VCaP (cell line): Measurements from ENCODE around the gene FMNL2.

Experiments
- H3K27ac ChIP-seq: fragments of 450-650 bp; 2 replicates; pipeline ENCODE4 v1.5.1; 2017
- TF ChIP-seq, protein P1 (sequence below): fragments of 450-650 bp; conservative IDR thresholded peaks from 2 replicates; pipeline ENCODE4 v1.5.1; 2017; ENCODE audit warnings: mild to moderate bottlenecking, moderate library complexity

Gene FMNL2

DNA sequence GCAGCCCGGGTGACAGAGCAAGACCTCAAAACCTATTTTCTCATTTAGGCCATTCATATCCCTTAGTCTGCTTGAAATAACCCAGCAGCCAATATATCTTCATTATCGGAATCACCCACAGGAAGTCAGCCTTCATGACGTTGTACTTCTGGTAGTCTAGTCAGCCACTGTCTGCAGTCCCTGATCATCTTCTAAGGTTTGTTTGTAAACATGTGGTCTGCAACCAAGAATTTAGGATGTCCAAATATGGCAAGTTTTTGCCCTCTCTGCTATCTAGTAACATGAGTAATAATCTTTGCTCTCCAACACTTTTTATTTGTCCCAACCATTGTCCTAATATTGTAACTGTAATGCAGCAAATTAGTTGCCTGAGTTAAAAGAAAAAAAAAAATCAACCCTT lies 289.8 kb downstream of the FMNL2 start:
- TF ChIP-seq, protein P1, sequence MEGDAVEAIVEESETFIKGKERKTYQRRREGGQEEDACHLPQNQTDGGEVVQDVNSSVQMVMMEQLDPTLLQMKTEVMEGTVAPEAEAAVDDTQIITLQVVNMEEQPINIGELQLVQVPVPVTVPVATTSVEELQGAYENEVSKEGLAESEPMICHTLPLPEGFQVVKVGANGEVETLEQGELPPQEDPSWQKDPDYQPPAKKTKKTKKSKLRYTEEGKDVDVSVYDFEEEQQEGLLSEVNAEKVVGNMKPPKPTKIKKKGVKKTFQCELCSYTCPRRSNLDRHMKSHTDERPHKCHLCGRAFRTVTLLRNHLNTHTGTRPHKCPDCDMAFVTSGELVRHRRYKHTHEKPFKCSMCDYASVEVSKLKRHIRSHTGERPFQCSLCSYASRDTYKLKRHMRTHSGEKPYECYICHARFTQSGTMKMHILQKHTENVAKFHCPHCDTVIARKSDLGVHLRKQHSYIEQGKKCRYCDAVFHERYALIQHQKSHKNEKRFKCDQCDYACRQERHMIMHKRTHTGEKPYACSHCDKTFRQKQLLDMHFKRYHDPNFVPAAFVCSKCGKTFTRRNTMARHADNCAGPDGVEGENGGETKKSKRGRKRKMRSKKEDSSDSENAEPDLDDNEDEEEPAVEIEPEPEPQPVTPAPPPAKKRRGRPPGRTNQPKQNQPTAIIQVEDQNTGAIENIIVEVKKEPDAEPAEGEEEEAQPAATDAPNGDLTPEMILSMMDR: no peak
- no peak overlapping the region for H3K27ac ChIP-seq

DNA sequence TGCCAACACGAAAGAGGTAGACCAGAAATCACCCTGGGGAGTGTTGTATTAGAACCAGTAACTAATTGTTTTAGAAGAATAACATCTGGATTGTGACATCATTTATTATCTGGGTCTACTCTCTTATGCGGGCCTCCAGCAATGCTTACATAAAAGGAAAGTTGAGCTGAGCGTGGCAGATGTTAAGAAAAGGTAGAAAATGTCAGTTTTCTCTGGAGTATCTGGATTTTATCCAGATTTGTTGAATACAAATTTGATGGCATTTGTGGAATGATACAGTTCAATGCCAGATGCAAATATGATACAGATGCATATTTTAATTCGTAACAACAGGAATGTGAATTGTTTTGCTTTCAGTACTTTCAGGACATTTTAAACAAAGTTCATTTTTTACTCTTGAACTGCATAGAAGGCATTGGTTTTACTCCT lies 292.0 kb downstream of the FMNL2 start:
- no peak overlapping the region for H3K27ac ChIP-seq
- TF ChIP-seq, protein P1: no peak

DNA sequence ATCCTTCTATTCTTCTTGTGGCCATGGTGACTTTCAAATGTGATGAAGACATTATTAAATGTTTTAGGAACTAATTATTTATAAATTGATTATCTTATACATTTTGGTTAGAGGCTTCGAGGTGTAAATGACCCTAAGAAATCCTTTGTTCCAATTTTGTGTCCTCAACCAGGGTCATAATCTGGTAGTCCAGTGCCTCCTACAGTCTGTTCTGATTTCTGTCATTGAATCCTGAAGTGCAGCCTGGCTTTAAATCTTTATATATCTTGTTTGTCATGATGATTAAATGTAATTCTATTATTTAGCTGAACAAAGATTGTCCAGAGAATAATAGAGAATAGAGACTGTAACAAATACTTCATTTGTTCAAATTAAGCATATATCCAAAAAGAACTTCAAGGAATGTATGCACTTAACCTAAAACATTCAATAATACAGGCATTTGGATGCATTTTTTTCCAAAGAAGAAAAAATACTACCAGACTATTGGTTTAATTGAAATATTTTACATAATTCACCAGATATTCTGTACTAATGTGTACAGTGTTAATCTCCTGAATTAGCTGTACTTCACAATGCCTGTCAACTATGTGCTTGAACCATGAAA lies 292.5 kb downstream of the FMNL2 start:
- TF ChIP-seq, protein P1: peak; percentile 76
- H3K27ac ChIP-seq: no peak overlapping the region

DNA sequence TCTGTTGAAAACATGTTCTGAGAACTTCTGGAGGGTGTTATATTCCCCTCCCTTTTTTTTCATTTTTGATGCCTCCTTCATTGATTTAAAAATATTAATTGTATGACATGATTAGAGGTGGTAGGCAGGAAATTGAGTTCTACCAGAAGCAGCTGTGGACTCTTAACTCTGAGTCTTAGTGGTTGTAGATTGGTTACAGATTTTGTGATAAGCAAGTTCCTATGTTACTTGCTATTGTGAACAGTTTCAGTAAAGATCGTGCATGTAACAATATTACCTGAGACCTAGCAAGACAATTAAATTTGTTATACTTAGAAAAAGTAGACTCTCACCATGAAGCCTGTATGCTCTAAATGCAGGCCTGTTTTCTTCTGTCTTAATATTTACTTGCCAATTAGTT lies 294.2 kb downstream of the FMNL2 start:
- TF ChIP-seq, protein P1: no peak
- no peak overlapping the region for H3K27ac ChIP-seq

DNA sequence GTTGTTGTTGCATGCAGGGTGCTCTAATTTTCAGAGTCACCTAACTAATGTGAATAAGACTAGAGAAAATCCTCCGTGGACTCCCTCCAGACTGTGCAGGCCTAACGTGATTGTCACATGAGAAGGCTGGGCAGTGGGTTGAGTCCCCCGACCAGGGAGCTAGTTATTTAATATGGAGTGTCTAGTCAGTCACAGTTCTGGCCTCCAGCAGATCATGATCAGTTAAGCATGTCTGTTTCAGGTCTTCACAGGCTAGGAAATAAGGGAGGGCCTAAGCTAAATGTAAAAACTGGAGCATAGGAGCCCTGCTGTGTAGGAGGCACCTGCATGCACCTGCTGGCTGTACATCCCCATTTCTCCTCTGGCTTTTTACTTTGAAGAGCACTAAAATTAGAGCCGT lies 295.5 kb downstream of the FMNL2 start:
- TF ChIP-seq, protein P1: no peak

DNA sequence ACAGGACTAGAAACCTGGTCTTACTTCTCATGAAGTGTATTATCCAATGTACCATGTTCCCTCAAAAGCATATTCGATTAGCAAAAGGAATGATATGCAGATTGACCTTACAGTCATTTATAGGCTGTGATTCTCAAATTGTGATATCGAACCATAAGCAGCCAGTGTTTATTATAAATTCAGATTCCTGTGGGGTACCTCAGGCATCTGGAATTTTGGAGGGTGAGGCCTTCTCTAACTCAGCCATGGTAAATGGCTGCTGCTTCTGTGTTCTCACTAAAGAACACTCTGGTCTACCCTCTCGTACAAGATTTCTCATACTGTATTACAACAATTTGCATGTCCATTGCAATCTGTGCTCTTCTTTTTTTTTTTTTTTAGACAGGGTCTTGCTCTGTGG lies 297.8 kb downstream of the FMNL2 start:
- TF ChIP-seq, protein P1: no peak
- no peak overlapping the region for H3K27ac ChIP-seq

More for the DNA sequence above, 295.5 kb downstream of the FMNL2 start:
- H3K27ac ChIP-seq: no peak overlapping the region

DNA sequence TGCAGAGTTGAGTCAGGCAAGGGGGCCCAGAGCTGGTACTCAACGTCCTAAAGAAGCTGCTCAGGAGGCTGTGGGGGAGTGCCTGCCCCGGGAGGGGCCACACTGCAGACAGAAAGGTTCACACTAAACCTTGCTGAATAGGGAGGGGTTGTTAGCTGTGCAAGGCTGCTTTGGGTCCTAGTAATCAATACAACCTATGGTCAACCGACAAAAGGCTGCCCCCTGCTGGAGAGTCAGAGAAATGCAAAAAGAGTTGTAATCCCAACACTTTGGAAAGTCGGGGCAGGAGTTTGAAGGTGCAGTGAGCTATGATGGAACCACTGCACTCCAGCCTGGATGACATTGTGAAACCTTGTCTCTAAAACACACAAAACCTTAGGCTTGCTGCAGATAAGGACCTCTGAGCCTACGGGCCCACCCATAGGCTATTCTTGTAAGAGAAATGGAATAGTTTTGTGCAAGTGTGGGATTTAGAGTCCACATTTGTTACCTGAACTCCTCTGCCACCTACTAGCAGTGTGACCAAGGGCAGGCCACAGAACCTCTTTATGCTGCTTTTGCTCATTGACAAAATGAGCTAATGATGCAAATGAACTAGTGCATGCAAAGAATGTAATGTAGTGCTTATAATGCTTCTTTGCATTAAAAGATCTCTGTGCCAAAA lies 300.8 kb downstream of the FMNL2 start:
- TF ChIP-seq, protein P1: peak; percentile 72
- H3K27ac ChIP-seq: no peak overlapping the region
